NCI-H460 (cell line): ENCODE measurements around the gene MTCP1. TPM values are rescaled to one million over a fixed set of nuclear protein-coding genes. Genes with fewer than 3 reads are reported as not detected.

ENCODE experiments used
- DNase-seq: peaks from one replicate; pipeline ENCODE4 v3.0.0-alpha.2; 2016; ENCODE audit warnings: low read depth; ENCODE audit errors: extremely low read depth
- polyA plus RNA-seq: library from polyadenylated mRNA; depleted of rRNA; stranded (reverse); fragments of >200 nt; gene quantifications from 2 replicates; pipeline ENCODE4 v1.2.3, GENCODE V29; 2014; cell fraction: nucleus; rRNA removed
- total RNA-seq: library from RNA; depleted of rRNA; stranded (reverse); fragments of >200 nt; shearing (Covaris generic); gene quantifications from 2 replicates; pipeline ENCODE4 v1.2.3, GENCODE V29; 2014; rRNA removed

The MTCP1 gene
- total RNA-seq = 36.1 and 39.0 TPM in 2 replicates
- 16.7 and 33.5 TPM in 2 replicates for polyA plus RNA-seq

DNA sequence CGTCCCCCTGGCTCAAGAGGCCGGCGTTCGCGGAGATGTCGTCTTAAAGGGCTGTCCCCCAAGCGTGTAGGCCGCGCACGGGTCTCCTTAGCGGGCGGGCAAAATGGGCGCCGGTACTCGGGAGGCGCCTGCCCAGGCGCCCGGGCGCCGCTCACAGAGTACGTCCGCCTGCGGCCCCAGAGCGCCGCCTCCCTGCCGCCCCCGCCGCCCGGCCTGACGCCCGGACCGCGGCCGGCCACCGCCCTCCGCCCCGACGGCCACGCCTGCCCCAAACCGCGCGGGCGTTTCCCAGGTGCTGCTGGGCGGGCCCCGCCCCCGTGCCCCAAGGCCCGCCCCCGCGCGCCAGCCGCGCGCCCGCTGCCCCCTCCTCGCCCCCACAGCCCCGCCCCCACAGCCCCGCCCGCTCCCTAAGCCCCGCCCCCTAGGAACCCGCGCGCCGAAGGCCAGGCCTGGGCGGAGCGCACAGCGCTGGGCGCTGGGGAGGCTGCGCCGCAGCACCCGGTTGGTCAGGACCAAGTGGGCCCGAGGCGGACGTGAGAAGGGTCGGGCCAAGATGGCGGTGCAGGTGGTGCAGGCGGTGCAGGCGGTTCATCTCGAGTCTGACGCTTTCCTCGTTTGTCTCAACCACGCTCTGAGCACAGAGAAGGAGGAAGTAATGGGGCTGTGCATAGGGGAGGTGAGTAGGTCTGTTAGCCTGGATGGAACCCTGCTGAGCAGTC is at the start of gene MTCP1, which contains the start of the genes BRCC3 and CMC4:
Gene MTCP1, minus strand, starts transcription at position 162 of the 719 bp plus-strand sequence. CDS start 5,126 bp downstream, outside the sequence.
Gene BRCC3, plus strand, starts transcription at position 534 of the 719 bp plus-strand sequence. Its CDS starts 20 bp downstream, at position 554.
Gene CMC4, minus strand, starts transcription at position 162 of the 719 bp plus-strand sequence. CDS start 7,113 bp downstream, outside the sequence.
- DNase-seq = peak; percentile 85

- no peak for DNase-seq
Observed at GRCh38 chrX:155115174-155115819, 44.4 kb upstream of the MTCP1 start.

- DNase-seq = no peak
Observed at GRCh38 chrX:155113097-155113496, 42.2 kb upstream of the MTCP1 start.

- DNase-seq = no peak
Observed at GRCh38 chrX:155112171-155112570, 41.2 kb upstream of the MTCP1 start.

DNA sequence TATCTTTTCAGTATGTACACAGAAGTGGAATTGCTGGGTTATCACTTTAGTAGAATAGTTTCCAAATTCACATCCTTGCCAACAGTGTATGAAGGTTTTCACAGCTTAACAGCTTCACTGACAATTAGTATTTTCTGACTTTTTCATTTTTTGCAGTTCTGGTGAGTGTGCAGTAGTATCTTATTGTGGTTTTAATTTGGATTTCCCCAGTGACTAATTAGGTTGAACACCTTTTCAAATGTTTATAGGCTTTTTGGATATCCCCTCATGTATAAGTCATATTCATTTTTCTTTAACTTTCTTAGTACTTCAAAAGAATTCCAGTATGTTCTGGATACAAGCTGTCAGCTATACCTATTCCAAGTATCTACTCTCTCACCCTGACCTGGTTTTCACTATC is 37.5 kb upstream of the MTCP1 start:
- no peak for DNase-seq

DNA sequence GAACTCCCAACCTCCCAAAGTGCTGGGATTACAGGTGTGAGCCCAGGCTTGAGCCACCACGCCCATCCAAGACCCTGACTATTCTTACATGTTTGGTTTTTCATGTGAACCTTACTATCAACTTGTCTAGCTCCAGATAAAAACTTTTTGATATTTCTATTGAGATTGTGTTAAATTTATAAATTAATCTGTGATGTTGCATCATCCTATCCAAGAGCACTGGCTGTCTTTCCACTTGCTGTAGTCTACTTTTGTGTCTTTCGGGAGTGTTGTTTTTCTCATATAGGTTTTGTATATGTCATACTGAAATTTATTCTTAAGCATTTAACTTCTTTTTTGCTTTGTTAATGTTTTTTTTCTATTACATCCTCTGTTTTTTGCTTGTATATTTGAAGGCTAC is 35.0 kb upstream of the MTCP1 start:
- DNase-seq = no peak

DNA sequence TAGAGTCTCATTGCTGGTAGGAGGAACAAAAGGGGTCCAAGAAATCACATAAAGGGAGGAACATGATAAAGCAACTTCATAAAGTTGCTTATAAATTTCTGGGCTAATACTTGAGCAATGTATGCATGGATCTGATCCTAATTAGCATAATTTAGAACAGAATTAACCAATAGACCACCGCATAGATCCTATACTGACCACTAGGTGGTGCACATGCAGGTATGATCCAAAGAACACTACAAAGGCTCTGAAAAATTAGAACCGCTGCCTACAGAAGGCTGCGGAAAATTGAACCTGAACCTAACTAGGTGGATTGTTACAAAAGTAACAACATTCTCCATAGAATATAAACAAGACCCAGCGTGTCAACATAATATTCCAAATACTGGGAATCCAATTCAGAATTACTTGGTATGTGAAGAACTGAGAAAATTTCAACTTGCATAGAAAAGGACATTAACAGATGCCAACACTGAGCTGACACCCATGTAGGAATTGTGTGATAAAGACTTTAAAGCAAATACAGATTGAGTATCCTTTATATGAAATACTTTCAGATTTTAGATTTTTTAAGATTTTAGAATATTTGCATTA is 23.6 kb upstream of the MTCP1 start:
- DNase-seq = peak; percentile 43

GRCh38 chrX:155086961-155087735 is 16.2 kb upstream of the MTCP1 start:
- no peak for DNase-seq

GRCh38 chrX:155086202-155086840 is 15.4 kb upstream of the MTCP1 start:
- peak; percentile 48 for DNase-seq

- DNase-seq = no peak
Observed at GRCh38 chrX:155071694-155072280, 851 bp upstream of the MTCP1 start.

- DNase-seq = no peak
Observed at GRCh38 chrX:155070663-155070974, 317 bp downstream of the MTCP1 start.

DNA sequence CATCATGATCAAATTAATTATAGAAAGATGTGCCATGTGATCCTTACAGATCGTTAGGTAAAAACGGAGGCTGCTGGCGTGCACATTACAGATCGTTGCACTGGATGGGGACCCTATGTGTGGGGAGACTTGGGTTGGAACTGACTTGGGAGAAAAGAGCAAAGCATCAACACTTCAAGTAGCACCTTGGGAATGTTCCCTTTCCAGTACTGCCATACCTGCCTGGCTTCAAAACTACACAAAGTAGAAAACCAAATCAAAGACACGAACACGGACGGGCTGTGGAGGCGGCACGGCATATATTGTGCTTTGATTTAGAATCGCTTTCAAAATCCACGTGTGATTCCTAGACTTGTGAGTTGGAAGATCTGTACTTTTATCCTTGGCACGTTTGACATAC is 898 bp downstream of the MTCP1 start:
- DNase-seq = no peak

GRCh38 chrX:155069414-155069813 is 1.5 kb downstream of the MTCP1 start:
- DNase-seq = no peak

- DNase-seq = peak; percentile 27
Observed at GRCh38 chrX:155068165-155068564, 2.8 kb downstream of the MTCP1 start.

DNA sequence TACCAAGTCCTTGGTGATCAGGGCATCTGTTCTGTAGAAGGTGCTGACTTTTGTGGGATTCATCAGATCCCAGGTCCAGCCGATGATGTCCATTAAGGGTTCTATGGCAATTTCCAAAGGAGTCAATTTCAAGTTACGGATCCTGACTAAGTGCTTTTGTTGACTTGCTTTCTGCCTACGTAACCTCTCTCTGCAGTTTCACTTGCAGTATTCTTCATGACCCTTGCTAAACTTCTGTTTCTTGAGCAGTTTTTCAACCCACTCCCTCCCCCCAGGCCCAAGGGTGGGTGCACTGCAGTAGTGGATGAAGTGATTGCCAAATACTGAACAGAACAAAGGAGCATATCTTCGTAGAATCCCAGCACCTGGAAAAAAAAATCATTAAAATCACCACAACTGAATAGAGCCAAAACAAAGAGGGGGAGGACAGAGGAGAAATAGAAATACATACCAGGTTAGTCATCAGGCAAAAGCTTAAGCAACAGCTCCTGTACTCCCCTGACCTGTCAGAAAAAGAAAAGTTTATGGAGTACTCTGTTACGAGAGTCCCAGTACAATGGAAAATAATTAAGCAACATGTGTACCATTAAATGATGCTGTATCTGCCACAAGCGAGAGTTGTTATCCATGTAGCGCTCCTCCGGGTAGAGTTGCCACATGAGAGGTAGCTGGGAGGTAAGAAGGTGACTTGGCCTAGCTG is 5.8 kb downstream of the MTCP1 start:
- no peak for DNase-seq

- DNase-seq = no peak
Observed at GRCh38 chrX:155061760-155062159, 9.2 kb downstream of the MTCP1 start.

DNA sequence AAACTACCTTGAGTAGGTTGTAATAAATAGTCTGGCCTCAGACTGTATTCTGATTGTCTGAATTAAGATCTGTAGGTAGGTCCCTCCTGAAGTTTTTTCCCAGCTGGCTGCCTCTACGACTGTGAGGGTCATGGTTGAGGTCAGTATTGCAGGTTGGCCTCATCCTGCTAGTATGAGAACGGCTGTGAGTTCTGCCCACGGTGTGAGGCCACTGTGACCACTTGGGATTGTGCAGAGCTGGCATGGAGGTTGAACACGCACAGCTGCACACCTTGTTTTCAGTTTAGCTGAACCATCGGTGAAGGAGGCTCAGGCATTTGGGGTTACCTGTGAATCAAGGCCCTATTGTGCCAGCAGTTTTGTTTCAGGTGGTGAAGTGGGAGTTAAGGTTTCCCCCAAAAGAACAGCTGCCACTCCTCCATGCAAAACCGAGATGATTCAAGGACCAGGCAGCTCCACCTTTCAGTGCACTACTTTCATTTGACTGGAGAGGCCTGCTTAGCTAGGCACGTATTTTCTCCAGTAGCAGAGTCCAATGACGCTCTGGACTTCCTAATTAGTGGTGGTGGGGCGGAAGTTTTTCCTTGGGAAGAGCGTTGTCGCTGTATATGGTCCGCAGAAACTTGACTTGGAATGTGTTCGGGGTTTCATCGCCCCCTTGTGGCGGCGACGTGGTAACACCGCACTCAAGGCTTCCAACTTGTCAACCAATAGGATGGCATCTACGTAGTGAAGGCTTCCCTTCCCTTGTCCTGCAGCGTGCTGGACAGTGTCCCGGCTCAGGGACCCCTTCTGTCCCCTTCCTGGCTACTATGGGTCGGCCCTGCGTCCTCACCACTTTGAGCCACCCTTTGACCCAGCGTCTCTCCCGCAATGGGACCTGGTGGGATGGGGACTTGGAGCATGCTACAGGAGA is 13.8 kb downstream of the MTCP1 start:
- peak; percentile 70 for DNase-seq

DNA sequence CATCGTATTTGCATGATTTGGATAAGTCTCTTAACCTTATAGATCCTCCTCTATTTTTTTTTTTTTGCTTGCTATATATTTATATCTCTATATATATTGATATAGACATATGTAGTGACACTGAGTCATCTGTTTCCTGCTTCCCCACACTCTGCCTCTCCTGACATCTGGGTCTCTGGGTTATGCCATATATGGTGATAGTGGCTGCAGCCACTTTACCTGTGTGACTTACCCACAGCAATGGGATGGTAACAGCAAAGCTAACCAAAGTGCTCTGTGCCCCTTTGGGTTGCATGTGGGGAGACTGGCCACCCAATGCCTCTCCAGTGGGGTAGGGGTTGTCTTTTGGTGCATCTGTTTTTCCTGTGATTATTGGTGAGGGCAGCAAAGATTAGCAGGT is 14.5 kb downstream of the MTCP1 start:
- no peak for DNase-seq
